Measurements from ENCODE around the gene MYOCD.
"Not testable (repeated sequence)": the region's sequence is repeated elsewhere in the genome, so short reads cannot be mapped to it uniquely, and the experiment has no call there.

MYOCD gene, protein sequence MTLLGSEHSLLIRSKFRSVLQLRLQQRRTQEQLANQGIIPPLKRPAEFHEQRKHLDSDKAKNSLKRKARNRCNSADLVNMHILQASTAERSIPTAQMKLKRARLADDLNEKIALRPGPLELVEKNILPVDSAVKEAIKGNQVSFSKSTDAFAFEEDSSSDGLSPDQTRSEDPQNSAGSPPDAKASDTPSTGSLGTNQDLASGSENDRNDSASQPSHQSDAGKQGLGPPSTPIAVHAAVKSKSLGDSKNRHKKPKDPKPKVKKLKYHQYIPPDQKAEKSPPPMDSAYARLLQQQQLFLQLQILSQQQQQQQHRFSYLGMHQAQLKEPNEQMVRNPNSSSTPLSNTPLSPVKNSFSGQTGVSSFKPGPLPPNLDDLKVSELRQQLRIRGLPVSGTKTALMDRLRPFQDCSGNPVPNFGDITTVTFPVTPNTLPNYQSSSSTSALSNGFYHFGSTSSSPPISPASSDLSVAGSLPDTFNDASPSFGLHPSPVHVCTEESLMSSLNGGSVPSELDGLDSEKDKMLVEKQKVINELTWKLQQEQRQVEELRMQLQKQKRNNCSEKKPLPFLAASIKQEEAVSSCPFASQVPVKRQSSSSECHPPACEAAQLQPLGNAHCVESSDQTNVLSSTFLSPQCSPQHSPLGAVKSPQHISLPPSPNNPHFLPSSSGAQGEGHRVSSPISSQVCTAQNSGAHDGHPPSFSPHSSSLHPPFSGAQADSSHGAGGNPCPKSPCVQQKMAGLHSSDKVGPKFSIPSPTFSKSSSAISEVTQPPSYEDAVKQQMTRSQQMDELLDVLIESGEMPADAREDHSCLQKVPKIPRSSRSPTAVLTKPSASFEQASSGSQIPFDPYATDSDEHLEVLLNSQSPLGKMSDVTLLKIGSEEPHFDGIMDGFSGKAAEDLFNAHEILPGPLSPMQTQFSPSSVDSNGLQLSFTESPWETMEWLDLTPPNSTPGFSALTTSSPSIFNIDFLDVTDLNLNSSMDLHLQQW

GRCh38 chr17:12665263-12666210 lies at the start of gene MYOCD:
MYOCD (plus strand) TSS chr17:12665890; CDS start chr17:12666189, 299 bp downstream.
- DNase-seq (ENCODE audit: low read depth in 2 of 2): no peak

DNA sequence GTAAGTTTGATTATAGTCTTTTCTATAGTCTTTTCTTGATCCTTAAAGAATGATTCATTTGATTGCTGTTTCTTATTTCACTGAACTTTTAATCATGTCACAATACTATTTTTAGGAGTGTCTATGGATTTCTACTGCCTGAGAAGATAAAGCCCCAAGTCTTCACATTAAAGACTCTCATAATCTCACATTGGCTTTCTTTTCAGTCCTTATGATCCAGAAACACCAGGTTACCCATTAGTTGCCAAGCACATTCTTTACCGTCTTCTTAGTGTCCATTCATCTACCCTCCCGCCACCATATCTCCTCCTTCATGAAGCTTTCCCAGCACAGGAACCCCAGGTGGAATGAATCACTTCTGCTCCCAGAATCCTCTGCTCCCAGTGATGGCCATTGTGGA lies 49.5 kb upstream of the MYOCD start:
- no peak for DNase-seq (ENCODE audit: low read depth in 2 of 2)

GRCh38 chr17:12618557-12618956 lies 47.1 kb upstream of the MYOCD start:
- no peak for DNase-seq (ENCODE audit: low read depth in 2 of 2)

GRCh38 chr17:12619459-12620199 lies 46.1 kb upstream of the MYOCD start:
- DNase-seq (ENCODE audit: low read depth in 2 of 2): no peak

- no peak for DNase-seq (ENCODE audit: low read depth in 2 of 2)
Observed at GRCh38 chr17:12620200-12620720, 45.4 kb upstream of the MYOCD start.

- DNase-seq (ENCODE audit: low read depth in 2 of 2): no peak
Observed at GRCh38 chr17:12622726-12623125, 43.0 kb upstream of the MYOCD start.

- no peak for DNase-seq (ENCODE audit: low read depth in 2 of 2)
Observed at GRCh38 chr17:12623220-12623848, 42.4 kb upstream of the MYOCD start.

GRCh38 chr17:12624211-12624610 lies 41.5 kb upstream of the MYOCD start:
- DNase-seq (ENCODE audit: low read depth in 2 of 2): no peak

DNA sequence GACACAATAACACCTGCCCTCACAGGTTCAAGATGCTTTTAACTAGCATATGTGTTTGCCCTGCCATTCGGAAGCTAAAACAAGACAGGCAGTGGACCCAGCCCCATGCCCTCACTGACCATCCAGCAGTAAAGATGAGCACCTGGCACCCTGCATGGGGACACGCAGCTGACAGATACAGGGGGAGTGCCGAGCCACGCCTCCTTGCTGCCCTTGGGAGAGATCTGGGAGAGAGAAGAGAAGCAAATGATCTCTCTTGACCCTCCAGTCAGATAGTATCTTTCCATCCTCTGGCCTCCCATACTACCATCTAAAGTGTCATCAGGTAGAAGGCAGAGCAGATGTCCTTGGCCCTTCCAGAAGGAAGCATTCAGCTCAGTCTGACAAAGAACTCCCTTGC lies 40.6 kb upstream of the MYOCD start:
- no peak for DNase-seq (ENCODE audit: low read depth in 2 of 2)

GRCh38 chr17:12627177-12627629 lies 38.5 kb upstream of the MYOCD start:
- DNase-seq (ENCODE audit: low read depth in 2 of 2): no peak

- DNase-seq (ENCODE audit: low read depth in 2 of 2): no peak
Observed at GRCh38 chr17:12627781-12628451, 37.8 kb upstream of the MYOCD start.

GRCh38 chr17:12631076-12631475 lies 34.6 kb upstream of the MYOCD start:
- no peak for DNase-seq (ENCODE audit: low read depth in 2 of 2)

- DNase-seq (ENCODE audit: low read depth in 2 of 2): no peak
Observed at GRCh38 chr17:12632785-12633184, 32.9 kb upstream of the MYOCD start.

GRCh38 chr17:12634789-12635414 lies 30.8 kb upstream of the MYOCD start:
- DNase-seq (ENCODE audit: low read depth in 2 of 2): no peak

DNA sequence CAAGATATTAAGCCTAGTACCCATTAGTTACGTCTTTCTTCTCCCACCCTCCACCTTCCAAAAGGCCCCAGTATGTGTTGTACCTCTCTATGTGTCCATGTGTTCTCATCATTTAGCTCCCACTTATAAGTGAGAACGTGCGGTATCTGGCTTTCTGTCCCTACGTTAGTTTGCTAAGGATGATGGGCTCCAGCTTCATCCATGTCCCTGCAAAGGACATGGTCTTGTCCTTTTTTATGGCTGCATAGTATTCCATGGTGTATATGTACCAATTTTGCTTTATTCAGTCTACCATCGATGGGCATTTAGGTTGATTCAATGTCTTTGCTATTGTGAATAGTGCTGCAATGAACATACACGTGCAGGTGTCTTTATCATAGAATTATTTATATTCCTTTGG lies 29.7 kb upstream of the MYOCD start:
- DNase-seq (ENCODE audit: low read depth in 2 of 2): not testable (repeated sequence)

DNA sequence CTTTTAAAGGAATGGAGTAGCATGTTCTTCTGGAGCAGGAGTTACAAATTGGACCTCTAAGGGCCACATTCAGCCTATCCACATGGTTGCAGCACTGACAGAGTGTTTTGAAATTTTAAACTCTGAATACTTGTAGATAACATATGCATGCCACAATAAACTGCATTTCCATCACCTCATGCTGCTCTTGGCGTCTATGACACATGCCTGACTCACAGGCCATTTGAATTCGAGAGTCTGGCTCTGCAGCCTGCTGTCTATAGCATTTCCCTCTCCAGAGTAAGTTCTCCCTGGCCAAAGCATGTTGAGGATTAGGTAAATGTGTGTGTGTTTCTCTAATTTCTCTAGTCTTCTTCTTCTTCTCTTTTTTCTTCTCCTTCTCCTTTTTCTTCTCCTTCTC lies 28.7 kb upstream of the MYOCD start:
- DNase-seq (ENCODE audit: low read depth in 2 of 2): no peak

- no peak for DNase-seq (ENCODE audit: low read depth in 2 of 2)
Observed at GRCh38 chr17:12637745-12638651, 27.7 kb upstream of the MYOCD start.

GRCh38 chr17:12640364-12640763 lies 25.3 kb upstream of the MYOCD start:
- DNase-seq (ENCODE audit: low read depth in 2 of 2): no peak

Data from stimulated activated CD8-positive, alpha-beta memory T cell treated with anti-CD3 and anti-CD28 coated beads, Interleukin-15, amount 100 ng/mL, for 4 hours (primary cell).